Body of pancreas (tissue), 4 donors: ENCODE data around the gene LSAMP.

ENCODE experiments used
- CTCF ChIP-seq, 7 experiments: fragments of 450-650 bp in 4 of 7; fragments of 200-600 bp in 3 of 7; sonication (generic) in 3 of 7; IDR thresholded peaks; one replicate each; pipeline ENCODE4 v1.5.1; 2016 to 2019; ENCODE audit warnings: antibody characterized with exemption in 7 of 7
- POLR2A ChIP-seq, 3 donors: fragments of 450-650 bp; IDR thresholded peaks; one replicate each; pipeline ENCODE4 v1.6.1; 2016; ENCODE audit warnings: antibody characterized with exemption in 3 of 3, mild to moderate bottlenecking in 2 of 3

- TF ChIP-seq CTCF (IDR thresholded peaks at IDR 0.05) (no peak), POLR2A (IDR thresholded peaks at IDR 0.05) (no peak)
Observed at GRCh38 chr3:115860766-115861165, 584.5 kb downstream of the LSAMP start.
